GM19463 (cell line): ENCODE measurements around the gene MYCN.
"Not testable (repeated sequence)": the region's sequence is repeated elsewhere in the genome, so short reads cannot be mapped to it uniquely, and the experiment has no call there.

Experiments
- ATAC-seq: cut with Tn5 transposase; IDR thresholded peaks from one replicate; pipeline ENCODE4 v1.9.1; 2021; ENCODE audit warnings: mild to moderate bottlenecking, moderate library complexity; ENCODE audit not compliant: unreplicated experiment

MYCN gene

DNA sequence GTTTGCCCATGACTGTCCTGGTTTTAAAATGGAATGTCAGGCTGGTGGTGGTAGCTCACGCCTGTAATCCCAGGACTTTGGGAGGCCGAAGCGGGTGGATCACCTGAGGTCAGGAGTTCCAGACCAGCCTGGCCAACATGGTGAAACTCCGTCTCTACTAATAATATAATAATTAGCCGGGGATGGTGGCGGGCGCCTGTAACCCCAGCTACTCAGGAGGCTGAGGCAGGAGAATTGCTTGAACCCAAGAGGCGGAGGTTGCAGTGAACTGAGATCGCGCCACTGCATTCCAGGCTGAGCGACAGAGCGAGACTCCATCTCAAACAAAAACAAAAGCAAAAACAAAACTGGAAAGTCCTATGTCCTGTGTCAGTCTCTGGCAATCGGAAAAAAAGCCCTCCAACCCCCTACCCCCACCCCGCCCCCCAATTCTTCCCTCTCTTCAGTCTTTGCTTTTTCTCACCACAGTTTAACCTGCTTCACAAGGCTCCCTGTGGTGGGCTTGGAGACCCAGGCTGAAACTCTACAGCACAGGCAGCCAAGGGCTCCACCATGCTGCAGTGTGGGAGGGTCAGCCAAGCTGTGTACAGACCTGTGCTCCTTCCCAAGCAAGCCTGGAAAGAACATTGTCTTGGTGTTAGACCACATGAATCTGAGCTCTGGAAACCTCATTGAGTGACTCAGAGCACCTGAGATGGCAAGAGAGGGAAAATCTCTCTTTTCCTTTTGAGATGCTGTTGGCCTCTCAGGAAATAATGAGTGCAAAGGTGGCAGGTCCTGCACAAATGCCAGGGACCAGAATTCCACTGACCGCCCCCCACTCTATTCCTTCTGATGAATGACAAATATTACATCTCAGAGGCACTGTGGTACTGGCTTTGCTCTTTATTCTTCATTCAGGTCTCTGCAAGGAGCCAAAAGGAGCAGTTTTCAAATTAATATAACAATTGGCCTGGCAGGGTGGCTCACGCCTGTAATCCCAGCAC lies 16.7 kb downstream of the MYCN start:
- ATAC-seq, result no peak

DNA sequence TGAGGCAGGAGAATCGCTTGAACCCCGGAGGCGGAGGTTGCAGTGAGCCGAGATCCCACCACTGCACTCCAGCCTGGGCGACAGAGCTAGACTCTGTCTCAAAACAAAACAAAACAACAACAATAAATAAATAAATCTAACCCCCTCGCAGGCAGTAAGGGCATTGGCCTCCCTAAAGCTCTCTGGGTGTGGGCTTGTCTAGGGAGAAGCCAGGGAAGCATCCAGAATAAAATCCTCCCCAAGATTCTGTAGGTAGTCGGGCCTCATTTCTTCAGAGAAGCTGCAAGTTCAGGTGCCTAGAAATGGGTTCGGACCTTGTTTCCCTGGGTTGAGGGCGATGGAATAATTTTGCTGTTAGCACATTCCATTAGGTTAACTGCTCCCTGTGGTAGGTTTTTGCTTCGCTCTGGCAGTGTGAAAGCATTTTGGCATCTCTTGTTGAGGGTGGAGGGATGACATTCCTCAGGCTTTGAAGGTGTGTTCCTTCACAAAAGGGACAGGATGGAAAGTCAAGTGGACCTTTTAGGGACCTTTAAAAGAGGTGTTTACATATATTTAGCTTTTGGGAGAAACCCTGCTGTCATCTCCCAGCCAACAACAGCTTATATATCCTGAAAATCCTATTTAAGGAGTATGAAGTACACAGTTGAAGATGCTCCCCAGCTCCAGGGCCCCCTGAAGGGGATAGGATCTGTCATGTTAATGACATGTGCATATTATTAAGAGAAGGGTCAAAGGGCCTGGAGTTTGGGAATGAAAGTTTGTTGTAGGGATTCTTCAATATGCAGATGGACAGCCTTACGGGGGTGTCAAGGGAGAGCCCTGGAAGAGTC lies 17.7 kb downstream of the MYCN start:
- ATAC-seq, result no peak

DNA sequence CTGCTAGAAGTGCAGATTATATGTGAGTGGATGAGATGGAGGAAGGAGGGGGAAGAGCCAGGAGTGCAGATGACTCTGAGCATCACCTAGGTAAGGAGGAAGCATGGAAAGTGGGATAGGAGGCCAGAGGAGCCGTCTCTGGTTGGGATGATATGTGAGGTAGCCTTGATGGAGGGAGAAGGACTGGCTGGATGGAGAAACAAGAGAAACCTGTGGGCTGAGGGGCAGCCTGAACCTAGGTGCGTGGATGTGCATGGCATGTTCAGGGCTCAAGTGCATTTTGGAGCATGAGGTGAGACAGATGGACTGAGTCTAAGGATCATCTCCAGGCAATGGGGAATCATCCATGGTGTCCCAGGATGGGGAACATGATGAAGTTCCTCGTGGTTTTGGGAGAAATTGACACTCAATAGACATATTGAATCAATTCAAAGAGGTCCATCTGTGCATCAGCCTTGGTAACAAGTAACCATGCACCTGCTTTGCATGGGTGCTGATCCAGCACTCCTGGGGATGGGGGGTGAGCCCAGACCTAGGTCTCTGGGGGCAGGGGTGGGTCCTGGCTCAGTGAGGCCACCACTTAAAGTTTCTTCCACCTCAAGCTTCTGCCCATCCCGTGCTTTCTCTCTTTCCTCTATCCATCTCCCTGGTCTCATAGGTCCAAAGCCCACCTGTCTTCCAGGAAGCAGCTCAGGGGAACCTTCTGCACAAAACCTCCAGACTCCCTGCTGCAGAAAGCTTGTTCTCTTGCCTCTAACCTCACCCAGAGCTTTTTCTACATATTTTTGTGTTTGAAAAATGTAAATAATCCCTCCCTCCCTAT lies 19.2 kb downstream of the MYCN start:
- no peak for ATAC-seq

DNA sequence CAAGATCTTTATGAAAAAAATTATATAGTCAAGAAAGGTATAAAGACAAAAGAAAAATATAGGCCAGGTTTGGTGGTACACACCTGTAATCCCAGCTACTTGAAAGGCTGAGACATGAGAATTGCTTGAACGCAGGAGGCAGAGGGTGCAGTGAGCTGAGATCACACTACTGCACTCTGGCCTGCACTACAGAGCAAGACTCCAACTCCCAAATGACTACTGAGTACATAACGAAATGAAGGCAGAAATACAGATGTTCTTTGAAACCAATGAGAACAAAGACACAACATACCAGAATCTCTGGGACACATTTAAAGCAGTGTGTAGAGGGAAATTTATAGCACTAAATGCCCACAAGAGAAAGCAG lies 19.8 kb downstream of the MYCN start:
- ATAC-seq, result not testable (repeated sequence)

- not testable (repeated sequence) for ATAC-seq
Measured at GRCh38 chr2:15963109-15963976, 23.0 kb downstream of the MYCN start.

- no peak for ATAC-seq
Measured at GRCh38 chr2:15963977-15964670, 23.8 kb downstream of the MYCN start.

DNA sequence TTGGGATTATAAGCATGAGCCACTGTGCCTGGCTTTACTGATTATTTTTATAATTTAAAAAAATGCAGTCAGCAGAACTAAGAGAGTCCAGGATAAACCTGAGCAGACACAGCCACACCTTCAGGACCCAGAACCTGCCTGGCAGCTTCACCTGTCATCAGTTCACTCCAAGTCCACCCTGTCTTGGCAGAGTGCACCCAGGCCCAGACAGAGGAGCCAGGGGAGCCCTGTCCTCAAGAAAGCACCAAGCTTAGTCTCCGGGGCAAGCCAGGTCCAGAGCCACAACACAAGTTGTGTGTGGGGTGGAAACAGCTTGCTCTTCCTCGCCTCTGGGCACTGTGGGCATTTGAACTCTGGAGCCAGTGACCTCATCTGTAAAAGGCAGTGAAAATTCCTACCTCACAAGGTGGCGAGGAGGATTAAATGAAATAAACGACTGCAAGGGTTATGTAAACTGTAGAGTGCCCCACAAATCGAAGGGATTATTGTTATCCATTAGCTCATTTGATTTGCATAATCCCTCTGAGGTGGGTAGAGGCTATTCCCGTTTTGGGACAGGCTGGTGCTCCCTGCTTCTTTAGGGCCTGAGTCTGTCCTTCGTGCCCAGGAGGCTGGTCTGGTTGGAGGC lies 24.7 kb downstream of the MYCN start:
- ATAC-seq, result no peak

- no peak for ATAC-seq
Measured at GRCh38 chr2:15965564-15966019, 25.2 kb downstream of the MYCN start.

DNA sequence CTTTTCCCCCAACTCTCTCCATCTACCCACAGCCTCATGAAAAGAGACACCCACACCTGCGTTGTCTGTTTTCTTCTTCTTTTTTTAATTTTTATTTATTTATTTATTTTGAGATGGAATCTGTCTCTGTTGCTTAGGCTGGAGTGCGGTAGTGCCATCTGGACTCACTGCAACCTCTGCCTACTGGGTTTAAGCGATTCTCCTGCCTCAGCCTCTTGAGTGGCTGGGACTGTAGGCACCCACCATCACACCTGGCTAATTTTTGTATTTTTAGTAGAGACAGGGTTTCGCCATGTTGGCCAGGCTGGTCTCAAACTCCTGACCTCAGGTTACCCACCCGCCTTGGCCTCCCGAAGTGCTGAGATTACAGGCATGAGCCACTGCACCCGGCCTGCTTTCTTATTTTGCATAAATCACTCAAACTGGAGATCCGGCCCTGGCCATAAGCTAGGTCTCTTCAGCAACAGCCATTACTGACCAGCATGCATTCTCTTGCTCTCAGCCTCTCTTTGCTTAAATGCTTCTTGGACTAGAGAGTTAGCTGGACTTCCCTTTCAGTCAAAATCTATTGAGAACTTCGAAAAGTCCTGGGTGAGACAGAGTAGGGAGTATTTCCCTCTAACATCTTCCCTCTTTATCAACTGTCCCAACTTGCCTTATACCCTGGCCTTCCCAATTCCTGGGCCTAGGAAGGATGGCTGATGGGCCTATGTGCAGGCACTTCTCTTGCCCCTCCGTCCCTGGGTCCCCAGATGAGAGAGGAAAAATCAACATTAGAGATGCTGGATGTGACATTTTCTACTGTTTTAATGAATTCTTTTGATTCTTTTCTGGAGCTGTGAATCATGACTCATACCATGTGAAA lies 27.3 kb downstream of the MYCN start:
- ATAC-seq, result no peak

DNA sequence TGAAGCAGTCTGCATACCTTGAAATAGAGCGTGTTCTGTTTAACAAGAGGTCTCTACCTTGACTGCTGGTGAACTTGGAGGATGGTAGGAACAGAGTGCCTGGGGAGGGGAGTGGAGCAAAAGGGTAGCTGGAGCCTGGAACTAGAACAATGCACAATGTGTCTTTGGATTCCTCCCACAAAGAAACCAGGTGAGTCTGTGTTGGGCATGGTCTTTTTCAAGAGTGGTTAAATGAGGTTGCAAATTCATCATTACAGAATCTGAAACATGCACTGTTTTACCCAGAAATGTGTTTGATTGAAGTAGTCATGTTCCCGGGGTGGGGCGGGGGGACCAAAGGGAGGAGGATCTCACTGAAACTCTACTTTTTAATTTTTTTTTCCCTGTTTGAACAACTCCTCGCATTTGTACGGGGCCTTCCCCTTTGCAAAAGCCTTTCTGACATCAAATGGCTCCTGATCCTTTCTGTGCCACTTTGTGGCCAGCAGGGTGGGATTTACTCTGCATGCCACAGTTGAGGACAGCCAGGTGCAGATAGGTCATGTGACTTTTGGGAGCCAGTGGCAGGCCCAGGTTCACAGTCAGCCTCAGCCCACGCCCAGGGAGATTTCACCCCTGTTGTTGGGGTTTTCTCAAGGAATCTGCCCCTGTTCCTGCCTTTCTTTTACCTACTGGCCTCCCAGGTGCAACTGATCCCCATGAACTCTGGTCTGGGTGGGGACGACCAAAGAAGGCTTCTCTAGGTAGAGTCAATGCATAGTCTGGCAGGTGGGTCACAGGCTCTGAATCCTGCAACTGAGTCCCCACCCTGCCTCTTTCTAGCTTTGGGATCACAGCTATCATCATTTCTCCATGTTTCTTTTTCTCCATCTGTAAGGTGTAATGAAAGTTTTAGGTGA lies 28.2 kb downstream of the MYCN start:
- ATAC-seq, result no peak

GRCh38 chr2:15969214-15969613 lies 28.9 kb downstream of the MYCN start:
- no peak for ATAC-seq

GRCh38 chr2:15970701-15971100 lies 30.4 kb downstream of the MYCN start:
- ATAC-seq, result no peak

DNA sequence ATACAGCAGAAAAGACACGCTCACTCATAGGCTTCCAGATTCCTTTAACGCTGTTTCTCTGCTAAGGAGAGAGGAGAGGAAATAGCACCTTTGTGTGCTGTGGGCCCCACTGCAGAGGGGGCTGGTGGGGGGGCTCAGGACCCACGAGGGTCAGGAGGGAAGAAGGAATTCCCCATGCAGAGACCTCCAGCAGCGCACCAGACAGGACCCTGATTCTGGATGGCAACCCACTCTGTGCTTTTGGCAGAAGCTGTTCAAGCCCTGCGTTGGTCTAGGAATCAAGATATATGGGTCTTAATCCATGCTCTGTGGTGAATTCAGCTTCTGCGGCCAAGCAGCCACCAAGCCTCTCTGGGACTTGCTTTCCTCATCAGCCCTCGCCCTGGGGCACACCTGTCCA lies 31.0 kb downstream of the MYCN start:
- ATAC-seq, result no peak

DNA sequence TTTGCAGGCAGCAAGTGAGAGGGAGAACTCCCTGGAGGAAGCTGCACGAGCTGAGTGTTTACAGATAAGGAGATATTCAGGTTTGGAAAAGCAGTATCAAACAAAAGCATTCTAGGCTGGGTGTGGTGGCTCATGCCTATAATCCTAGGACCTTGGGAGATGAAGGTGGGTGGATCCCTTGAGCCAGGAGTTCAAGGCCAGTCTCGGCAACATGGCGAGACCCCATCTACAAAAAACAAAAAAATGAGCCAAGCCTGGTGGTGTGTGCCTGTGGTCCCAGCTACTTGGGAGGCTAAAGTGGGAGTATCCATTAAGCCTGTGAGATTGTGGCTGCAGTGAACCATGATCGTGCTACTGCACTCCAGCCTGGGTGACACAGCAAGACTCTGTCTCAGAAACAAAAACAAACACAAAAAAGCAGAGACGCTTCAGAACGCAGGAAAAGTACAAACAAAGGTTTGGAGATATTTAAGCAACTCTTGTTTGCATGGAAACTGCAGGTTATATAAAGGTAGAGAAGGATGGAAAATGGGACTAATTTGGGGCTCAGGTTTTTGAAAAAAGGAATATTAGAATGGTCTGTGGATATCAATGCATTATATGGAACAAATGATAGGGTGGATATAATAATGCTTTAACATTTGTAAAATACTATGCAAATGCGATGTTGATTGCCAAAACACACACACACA lies 31.6 kb downstream of the MYCN start:
- no peak for ATAC-seq

GRCh38 chr2:15973481-15974401 lies 33.4 kb downstream of the MYCN start:
- ATAC-seq, result no peak
